ENCODE measurements around the gene FBXO42. TPM values are rescaled to one million over a fixed set of nuclear protein-coding genes. Genes with fewer than 3 reads are reported as not detected.

Gene FBXO42
- total and polyA plus RNA-seq, 2 of the 13 experiments (the other 11 are each of a cell fraction or from before 2014, with no cell fraction given): 7.6 to 17.5 TPM

DNA sequence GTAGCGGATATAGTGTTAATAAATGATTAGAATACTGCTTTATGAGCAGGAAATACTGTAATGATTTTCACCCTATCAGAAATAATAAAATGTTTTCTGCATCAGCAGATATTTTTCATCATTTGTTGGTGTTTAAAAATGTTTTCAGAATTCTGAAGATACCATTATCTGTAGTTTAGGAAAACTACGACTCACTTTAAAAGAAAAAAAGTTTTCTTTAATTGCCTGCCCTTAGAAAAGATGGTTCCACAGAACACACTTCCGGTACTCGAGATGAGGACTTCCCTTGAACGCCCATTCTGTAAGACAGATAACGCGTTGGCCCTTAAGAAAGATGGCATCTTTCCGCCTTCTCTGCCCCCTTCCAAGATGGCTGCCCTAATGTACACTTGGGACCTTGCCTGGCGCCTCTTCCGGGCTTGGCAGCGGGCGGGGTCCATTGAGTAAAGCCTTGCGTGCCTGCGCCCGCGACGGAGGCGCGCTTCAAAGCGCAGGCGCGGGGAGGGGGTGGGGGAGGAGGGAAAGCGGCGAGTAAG is 14.5 kb upstream of the FBXO42 start, which contains the start of gene SZRD1 (continued):
- TF ChIP-seq EEA1 (CRISPR knock-in tag; IDR thresholded peaks at IDR 0.05; ENCODE audit: borderline replicate concordance) (no peak), ZNF543 (CRISPR knock-in tag; IDR thresholded peaks at IDR 0.05) (no peak), ZNF724P (CRISPR knock-in tag; IDR thresholded peaks at IDR 0.05; ENCODE audit: borderline replicate concordance) (no peak), ZNF570 (CRISPR knock-in tag; IDR thresholded peaks at IDR 0.05; ENCODE audit: borderline replicate concordance) (no peak), MIER3 (CRISPR knock-in tag; IDR thresholded peaks at IDR 0.05; ENCODE audit: borderline replicate concordance) (peak; percentile 85), IRX3 (CRISPR knock-in tag; IDR thresholded peaks at IDR 0.05; ENCODE audit: borderline replicate concordance, low read depth) (no peak), FIP1L1 (IDR thresholded peaks at IDR 0.05; ENCODE audit: borderline replicate concordance, insufficient read depth, low read depth, low read length) (no peak), ZSCAN22 (CRISPR knock-in tag; IDR thresholded peaks at IDR 0.05) (no peak)
- TF ChIP-seq, protein P1, sequence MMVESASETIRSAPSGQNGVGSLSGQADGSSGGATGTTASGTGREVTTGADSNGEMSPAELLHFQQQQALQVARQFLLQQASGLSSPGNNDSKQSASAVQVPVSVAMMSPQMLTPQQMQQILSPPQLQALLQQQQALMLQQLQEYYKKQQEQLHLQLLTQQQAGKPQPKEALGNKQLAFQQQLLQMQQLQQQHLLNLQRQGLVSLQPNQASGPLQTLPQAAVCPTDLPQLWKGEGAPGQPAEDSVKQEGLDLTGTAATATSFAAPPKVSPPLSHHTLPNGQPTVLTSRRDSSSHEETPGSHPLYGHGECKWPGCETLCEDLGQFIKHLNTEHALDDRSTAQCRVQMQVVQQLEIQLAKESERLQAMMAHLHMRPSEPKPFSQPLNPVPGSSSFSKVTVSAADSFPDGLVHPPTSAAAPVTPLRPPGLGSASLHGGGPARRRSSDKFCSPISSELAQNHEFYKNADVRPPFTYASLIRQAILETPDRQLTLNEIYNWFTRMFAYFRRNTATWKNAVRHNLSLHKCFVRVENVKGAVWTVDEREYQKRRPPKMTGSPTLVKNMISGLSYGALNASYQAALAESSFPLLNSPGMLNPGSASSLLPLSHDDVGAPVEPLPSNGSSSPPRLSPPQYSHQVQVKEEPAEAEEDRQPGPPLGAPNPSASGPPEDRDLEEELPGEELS (CRISPR knock-in tag; IDR thresholded peaks at IDR 0.05): no peak; the same call in 1 of the 2 replicates
- TF ChIP-seq, protein P2, sequence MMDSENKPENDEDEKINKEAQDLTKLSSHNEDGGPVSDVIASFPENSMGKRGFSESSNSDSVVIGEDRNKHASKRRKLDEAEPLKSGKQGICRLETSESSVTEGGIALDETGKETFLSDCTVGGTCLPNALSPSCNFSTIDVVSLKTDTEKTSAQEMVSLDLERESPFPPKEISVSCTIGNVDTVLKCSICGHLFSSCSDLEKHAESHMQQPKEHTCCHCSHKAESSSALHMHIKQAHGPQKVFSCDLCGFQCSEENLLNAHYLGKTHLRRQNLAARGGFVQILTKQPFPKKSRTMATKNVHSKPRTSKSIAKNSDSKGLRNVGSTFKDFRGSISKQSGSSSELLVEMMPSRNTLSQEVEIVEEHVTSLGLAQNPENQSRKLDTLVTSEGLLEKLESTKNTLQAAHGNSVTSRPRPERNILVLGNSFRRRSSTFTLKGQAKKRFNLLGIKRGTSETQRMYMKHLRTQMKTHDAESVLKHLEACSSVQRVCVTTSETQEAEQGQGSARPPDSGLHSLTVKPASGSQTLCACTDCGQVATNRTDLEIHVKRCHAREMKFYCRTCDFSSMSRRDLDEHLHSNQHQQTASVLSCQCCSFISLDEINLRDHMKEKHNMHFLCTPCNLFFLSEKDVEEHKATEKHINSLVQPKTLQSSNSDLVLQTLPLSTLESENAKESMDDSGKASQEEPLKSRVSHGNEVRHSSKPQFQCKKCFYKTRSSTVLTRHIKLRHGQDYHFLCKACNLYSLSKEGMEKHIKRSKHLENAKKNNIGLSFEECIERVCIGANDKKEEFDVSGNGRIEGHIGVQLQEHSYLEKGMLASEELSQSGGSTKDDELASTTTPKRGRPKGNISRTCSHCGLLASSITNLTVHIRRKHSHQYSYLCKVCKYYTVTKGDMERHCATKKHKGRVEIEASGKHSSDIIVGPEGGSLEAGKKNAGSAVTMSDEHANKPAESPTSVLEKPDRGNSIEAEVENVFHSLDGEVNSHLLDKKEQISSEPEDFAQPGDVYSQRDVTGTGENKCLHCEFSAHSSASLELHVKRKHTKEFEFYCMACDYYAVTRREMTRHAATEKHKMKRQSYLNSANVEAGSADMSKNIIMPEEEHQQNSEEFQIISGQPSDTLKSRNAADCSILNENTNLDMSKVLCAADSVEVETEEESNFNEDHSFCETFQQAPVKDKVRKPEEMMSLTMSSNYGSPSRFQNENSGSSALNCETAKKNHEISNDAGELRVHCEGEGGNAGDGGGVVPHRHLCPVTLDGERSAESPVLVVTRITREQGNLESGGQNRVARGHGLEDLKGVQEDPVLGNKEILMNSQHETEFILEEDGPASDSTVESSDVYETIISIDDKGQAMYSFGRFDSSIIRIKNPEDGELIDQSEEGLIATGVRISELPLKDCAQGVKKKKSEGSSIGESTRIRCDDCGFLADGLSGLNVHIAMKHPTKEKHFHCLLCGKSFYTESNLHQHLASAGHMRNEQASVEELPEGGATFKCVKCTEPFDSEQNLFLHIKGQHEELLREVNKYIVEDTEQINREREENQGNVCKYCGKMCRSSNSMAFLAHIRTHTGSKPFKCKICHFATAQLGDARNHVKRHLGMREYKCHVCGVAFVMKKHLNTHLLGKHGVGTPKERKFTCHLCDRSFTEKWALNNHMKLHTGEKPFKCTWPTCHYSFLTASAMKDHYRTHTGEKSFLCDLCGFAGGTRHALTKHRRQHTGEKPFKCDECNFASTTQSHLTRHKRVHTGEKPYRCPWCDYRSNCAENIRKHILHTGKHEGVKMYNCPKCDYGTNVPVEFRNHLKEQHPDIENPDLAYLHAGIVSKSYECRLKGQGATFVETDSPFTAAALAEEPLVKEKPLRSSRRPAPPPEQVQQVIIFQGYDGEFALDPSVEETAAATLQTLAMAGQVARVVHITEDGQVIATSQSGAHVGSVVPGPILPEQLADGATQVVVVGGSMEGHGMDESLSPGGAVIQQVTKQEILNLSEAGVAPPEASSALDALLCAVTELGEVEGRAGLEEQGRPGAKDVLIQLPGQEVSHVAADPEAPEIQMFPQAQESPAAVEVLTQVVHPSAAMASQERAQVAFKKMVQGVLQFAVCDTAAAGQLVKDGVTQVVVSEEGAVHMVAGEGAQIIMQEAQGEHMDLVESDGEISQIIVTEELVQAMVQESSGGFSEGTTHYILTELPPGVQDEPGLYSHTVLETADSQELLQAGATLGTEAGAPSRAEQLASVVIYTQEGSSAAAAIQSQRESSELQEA (CRISPR knock-in tag; IDR thresholded peaks at IDR 0.05; ENCODE audit: not compliant biosample characterization): no peak
- TF ChIP-seq, protein P3, sequence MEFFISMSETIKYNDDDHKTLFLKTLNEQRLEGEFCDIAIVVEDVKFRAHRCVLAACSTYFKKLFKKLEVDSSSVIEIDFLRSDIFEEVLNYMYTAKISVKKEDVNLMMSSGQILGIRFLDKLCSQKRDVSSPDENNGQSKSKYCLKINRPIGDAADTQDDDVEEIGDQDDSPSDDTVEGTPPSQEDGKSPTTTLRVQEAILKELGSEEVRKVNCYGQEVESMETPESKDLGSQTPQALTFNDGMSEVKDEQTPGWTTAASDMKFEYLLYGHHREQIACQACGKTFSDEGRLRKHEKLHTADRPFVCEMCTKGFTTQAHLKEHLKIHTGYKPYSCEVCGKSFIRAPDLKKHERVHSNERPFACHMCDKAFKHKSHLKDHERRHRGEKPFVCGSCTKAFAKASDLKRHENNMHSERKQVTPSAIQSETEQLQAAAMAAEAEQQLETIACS (CRISPR knock-in tag; IDR thresholded peaks at IDR 0.05): peak; percentile 86
- TF ChIP-seq, protein P4, sequence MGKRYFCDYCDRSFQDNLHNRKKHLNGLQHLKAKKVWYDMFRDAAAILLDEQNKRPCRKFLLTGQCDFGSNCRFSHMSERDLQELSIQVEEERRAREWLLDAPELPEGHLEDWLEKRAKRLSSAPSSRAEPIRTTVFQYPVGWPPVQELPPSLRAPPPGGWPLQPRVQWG (CRISPR knock-in tag; IDR thresholded peaks at IDR 0.05; ENCODE audit: borderline replicate concordance, low read depth): no peak
- TF ChIP-seq, protein P5, sequence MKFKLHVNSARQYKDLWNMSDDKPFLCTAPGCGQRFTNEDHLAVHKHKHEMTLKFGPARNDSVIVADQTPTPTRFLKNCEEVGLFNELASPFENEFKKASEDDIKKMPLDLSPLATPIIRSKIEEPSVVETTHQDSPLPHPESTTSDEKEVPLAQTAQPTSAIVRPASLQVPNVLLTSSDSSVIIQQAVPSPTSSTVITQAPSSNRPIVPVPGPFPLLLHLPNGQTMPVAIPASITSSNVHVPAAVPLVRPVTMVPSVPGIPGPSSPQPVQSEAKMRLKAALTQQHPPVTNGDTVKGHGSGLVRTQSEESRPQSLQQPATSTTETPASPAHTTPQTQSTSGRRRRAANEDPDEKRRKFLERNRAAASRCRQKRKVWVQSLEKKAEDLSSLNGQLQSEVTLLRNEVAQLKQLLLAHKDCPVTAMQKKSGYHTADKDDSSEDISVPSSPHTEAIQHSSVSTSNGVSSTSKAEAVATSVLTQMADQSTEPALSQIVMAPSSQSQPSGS (CRISPR knock-in tag; IDR thresholded peaks at IDR 0.05): 0 out of 2 replicates have a peak, but pooled peaks have one; percentile 34
